ENCODE data around the gene CSTF1.

CSTF1 gene

DNA sequence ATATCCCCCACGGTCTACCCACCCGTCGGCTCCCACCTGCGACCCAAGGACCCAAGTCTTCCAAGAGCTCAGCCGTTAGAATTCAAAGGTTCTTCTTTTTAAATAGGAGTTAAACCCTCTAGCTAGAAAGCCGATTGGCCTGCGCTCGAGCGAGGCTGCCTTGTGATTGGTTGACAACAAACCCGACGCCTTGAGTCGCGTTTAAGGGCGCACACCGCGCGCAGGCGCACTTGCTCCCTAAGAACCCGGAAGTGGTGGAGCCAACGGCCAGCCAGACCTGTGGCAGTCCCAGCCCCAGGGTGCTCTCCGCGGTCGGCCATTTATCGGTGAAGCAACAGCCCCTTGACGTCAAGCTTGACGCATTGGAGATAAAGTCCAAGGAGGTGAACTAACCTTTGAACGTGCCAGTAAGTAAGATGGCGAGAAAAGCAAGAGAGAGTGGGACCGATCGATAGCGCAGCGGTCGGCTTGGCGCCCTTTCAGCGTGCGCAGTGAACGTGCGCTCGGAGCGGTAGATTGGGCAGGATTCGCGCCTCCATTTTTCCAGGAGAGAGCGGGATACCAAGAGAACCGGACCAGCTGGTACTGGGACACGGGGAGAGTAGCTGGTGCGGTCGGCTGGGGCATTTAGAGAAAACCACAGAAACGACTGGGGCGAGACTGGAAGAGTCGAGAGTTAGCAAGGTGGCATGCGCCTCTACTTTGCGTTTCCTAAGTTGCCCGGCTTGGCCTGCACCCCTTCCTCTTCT is at the start of gene CSTF1, which contains the start of gene AURKA:
Gene CSTF1, plus strand, starts transcription at position 514 of the 749 bp plus-strand sequence. CDS start 2,908 bp downstream, outside the sequence.
Gene AURKA, minus strand, starts transcription at position 84 of the 749 bp plus-strand sequence. CDS start 4,018 bp downstream, outside the sequence.
- peak; percentile 100 for DNase-seq
- TF ChIP-seq GATA1 (IDR thresholded peaks at IDR 0.05; ENCODE audit: low read depth, low read length) = peak; percentile 67
- TF ChIP-seq POLR2A (IDR thresholded peaks at IDR 0.05; ENCODE audit: low read length) = peak; percentile 88

DNA sequence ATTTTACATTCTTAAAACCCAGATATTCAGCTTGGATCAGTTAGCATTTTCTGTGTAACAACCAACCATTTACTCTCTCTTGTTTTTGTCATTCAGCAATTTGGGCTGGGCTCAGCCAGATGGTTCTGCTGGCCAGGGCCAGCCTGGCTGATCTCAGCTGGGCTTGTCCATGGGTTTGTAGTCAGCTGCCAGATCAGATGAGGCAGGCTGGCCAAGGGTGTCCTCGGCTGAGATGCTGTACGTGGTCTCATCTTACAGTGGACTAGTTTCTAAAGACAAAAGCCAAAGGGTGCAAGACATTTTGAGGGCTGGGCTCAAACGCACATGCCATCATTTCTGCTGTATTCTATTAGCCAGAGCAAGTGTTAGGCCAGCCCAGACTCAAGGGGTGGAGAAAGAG is 49.7 kb upstream of the CSTF1 start:
- no peak for TF ChIP-seq GATA1 (IDR thresholded peaks at IDR 0.05; ENCODE audit: low read depth, low read length)
- no peak for TF ChIP-seq POLR2A (IDR thresholded peaks at IDR 0.05; ENCODE audit: low read length)
- no peak for DNase-seq

GRCh38 chr20:56343861-56344381 is 48.5 kb upstream of the CSTF1 start:
- no peak for TF ChIP-seq GATA1 (IDR thresholded peaks at IDR 0.05; ENCODE audit: low read depth, low read length)
- no peak for TF ChIP-seq POLR2A (IDR thresholded peaks at IDR 0.05; ENCODE audit: low read length)
- peak; percentile 59 to 71 for DNase-seq

GRCh38 chr20:56345911-56346310 is 46.5 kb upstream of the CSTF1 start:
- DNase-seq = no peak
- TF ChIP-seq GATA1 (IDR thresholded peaks at IDR 0.05; ENCODE audit: low read depth, low read length) (no peak), POLR2A (IDR thresholded peaks at IDR 0.05; ENCODE audit: low read length) (no peak)

GRCh38 chr20:56347628-56348304 is 44.7 kb upstream of the CSTF1 start:
- no peak for DNase-seq
- TF ChIP-seq POLR2A (IDR thresholded peaks at IDR 0.05; ENCODE audit: low read length) = no peak
- no peak for TF ChIP-seq GATA1 (IDR thresholded peaks at IDR 0.05; ENCODE audit: low read depth, low read length)

GRCh38 chr20:56348305-56348693 is 44.1 kb upstream of the CSTF1 start:
- TF ChIP-seq GATA1 (IDR thresholded peaks at IDR 0.05; ENCODE audit: low read depth, low read length) (no peak), POLR2A (IDR thresholded peaks at IDR 0.05; ENCODE audit: low read length) (no peak)
- no peak for DNase-seq

- DNase-seq = no peak
- TF ChIP-seq POLR2A (IDR thresholded peaks at IDR 0.05; ENCODE audit: low read length) (no peak), GATA1 (IDR thresholded peaks at IDR 0.05; ENCODE audit: low read depth, low read length) (no peak)
Observed at GRCh38 chr20:56348746-56349145, 43.7 kb upstream of the CSTF1 start.

- DNase-seq = no peak
- TF ChIP-seq GATA1 (IDR thresholded peaks at IDR 0.05; ENCODE audit: low read depth, low read length) (no peak), POLR2A (IDR thresholded peaks at IDR 0.05; ENCODE audit: low read length) (no peak)
Observed at GRCh38 chr20:56350842-56351241, 41.6 kb upstream of the CSTF1 start.

GRCh38 chr20:56352345-56353055 is 39.9 kb upstream of the CSTF1 start:
- no peak for DNase-seq
- TF ChIP-seq GATA1 (IDR thresholded peaks at IDR 0.05; ENCODE audit: low read depth, low read length) (no peak), POLR2A (IDR thresholded peaks at IDR 0.05; ENCODE audit: low read length) (no peak)

- TF ChIP-seq POLR2A (IDR thresholded peaks at IDR 0.05; ENCODE audit: low read length) (no peak), GATA1 (IDR thresholded peaks at IDR 0.05; ENCODE audit: low read depth, low read length) (no peak)
- no peak for DNase-seq
Observed at GRCh38 chr20:56353356-56353755, 39.1 kb upstream of the CSTF1 start.

DNA sequence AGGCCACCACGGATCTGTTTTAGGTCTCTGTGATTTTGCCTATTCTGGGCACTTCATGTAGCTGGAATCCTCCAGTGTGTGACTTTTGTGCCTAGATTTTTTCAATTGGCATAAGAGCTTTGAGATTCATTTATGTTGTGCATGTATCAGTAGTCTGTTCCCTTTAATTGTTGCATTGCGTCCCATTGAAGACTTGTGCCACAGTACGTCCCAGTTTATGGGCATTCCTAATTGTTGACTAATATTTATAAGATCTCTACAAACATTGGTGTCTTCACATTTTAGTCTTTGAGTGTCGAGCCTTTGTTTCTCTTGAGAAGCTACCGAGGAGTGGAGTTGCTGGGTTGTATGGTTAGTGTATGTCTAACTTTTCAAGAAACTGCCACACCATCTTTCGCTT is 34.4 kb upstream of the CSTF1 start:
- no peak for TF ChIP-seq GATA1 (IDR thresholded peaks at IDR 0.05; ENCODE audit: low read depth, low read length)
- TF ChIP-seq POLR2A (IDR thresholded peaks at IDR 0.05; ENCODE audit: low read length) = no peak
- DNase-seq = no peak

GRCh38 chr20:56358600-56359211 is 33.7 kb upstream of the CSTF1 start, which contains the start of gene FAM210B:
TSS of gene FAM210B (plus strand) at chr20:56358974. CDS start at chr20:56359006, 32 bp downstream.
- peak; percentile 91 to 94 for DNase-seq
- TF ChIP-seq POLR2A (IDR thresholded peaks at IDR 0.05; ENCODE audit: low read length) (peak; percentile 52), GATA1 (IDR thresholded peaks at IDR 0.05; ENCODE audit: low read depth, low read length) (no peak)

All from erythroblast (primary cell).